A673 (cell line): ENCODE results near the gene COL3A1.
A peak's percentile ranks its signal among the peaks of the same experiment; 100 is the strongest.

Experiments
- CTCF ChIP-seq: fragments of 300-800, 200-600 bp; sonication (generic); conservative IDR thresholded peaks from 2 replicates; pipeline ENCODE4 v1.5.1; 2017; ENCODE audit warnings: low read depth, mild to moderate bottlenecking, antibody characterized with exemption, low read length, moderate library complexity, mixed read lengths
- EZH2 ChIP-seq: fragments of 200-600 bp; sonication (generic); IDR thresholded peaks from 2 replicates; pipeline ENCODE4 v1.6.1; 2017; ENCODE audit warnings: borderline replicate concordance, low read depth, mild to moderate bottlenecking, mixed read lengths, antibody characterized with exemption, low read length; ENCODE audit not compliant: poor library complexity, severe bottlenecking

GRCh38 chr2:188976545-188977268 is 2.5 kb downstream of the COL3A1 start:
- no peak for TF ChIP-seq EZH2
- TF ChIP-seq CTCF = peak; percentile 83
